OCI-LY1 (cell line): ENCODE data around the gene AAGAB.

Source experiments
- EZH2 ChIP-seq: fragments of 200-600 bp; sonication (generic), shearing (Covaris generic); IDR thresholded peaks from 2 replicates; pipeline ENCODE4 v1.8.0; 2017; ENCODE audit warnings: borderline replicate concordance, mixed run types, mild to moderate bottlenecking, antibody characterized with exemption, low read length, moderate library complexity, mixed read lengths
- TF ChIP-seq, protein P1 (sequence below): fragments of 200-600 bp; sonication (generic), shearing (Covaris generic); IDR thresholded peaks from 2 replicates; pipeline ENCODE4 v1.5.1; 2017; ENCODE audit warnings: mild to moderate bottlenecking, antibody characterized with exemption, low read length, moderate library complexity, mixed read lengths

DNA sequence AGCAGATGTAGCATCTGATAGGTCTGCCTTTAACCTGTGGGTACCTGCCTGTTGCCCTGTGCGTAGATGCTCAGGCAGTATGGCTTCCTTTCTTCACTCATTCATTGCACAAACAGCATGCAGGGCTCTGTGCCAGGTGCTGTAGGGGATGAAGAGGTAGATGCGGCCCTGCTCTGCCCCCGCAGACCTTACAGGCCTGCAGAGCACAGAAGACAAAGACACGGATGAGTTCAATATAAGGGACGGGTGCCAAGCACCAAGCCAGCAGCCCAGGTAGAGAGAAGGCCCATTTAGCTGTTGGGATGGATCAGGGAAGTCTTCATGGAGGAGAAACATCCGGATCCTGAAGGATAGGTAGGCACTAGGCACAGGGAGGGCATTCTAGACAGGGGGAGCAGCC, 69.4 kb downstream of the AAGAB start:
- TF ChIP-seq, protein P1, sequence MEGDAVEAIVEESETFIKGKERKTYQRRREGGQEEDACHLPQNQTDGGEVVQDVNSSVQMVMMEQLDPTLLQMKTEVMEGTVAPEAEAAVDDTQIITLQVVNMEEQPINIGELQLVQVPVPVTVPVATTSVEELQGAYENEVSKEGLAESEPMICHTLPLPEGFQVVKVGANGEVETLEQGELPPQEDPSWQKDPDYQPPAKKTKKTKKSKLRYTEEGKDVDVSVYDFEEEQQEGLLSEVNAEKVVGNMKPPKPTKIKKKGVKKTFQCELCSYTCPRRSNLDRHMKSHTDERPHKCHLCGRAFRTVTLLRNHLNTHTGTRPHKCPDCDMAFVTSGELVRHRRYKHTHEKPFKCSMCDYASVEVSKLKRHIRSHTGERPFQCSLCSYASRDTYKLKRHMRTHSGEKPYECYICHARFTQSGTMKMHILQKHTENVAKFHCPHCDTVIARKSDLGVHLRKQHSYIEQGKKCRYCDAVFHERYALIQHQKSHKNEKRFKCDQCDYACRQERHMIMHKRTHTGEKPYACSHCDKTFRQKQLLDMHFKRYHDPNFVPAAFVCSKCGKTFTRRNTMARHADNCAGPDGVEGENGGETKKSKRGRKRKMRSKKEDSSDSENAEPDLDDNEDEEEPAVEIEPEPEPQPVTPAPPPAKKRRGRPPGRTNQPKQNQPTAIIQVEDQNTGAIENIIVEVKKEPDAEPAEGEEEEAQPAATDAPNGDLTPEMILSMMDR, result no peak
- no peak for TF ChIP-seq EZH2
